Measurements from ENCODE around the gene GPANK1. TPM values are rescaled to one million over a fixed set of nuclear protein-coding genes. Genes with fewer than 3 reads are reported as not detected.
A peak's percentile ranks its signal among the peaks of the same experiment; 100 is the strongest.

The GPANK1 gene
- total and polyA plus RNA-seq, 2 donors (not counting 1 experiment from before 2014, with no cell fraction given), result 22.6 to 24.3 TPM

- 92% methylated on average over 4 of the region's 5 CpGs for WGBS (ENCODE audit: insufficient coverage)
- Mint-ChIP-seq H3K27me3 (no peaks in the 10 kb centered on the region), H3K27ac (no peak overlapping the region), H3K4me1 (peaks cover 28% of the 10 kb centered on the region), H3K4me3 (no peak overlapping the region), H3K9me3 (ENCODE audit: insufficient read depth) (no peaks in the 10 kb centered on the region)
- H3K27me3 ChIP-seq (replicated peaks in 1 of 4; ENCODE audit: control extremely low read depth in 1 of 4, control insufficient read depth in 3 of 4, insufficient read depth in 4 of 4, low read length in 3 of 4), result no peaks in the 10 kb centered on the region
- CTCF ChIA-PET, result interaction anchor here (1.3 to 1.4 kb wide), 2 partner anchors 135 to 144 kb away, joined by 4 to 6 read pairs; no protein-coding TSS in a partner anchor
- H4K20me1 ChIP-seq (ENCODE audit: control insufficient read depth, insufficient read depth, low read length, poor library complexity, severe bottlenecking), result no peaks in the 10 kb centered on the region
- POLR2A ChIA-PET, result no interaction called here
- DNase-seq, result no peak
- H3K27ac ChIP-seq (ENCODE audit: low read length in 2 of 2), result no peak overlapping the region
- H3K9ac ChIP-seq (ENCODE audit: low read length), result no peak overlapping the region
- peaks cover 17 to 34% of the 10 kb centered on the region in 2 donors for H3K4me1 ChIP-seq (ENCODE audit: control insufficient read depth in 2 of 2, insufficient read depth in 2 of 2, low read length in 2 of 2)
- intact Hi-C loops (cut with micrococcal nuclease), result no loop called here
- H2AFZ ChIP-seq (ENCODE audit: insufficient read depth, low read depth, low read length, poor library complexity, severe bottlenecking), result no peak overlapping the region
- ATAC-seq (ENCODE audit: low read depth), result no peak
- no peak for TF ChIP-seq CTCF (IDR thresholded peaks at IDR 0.05)
- TF ChIP-seq EZH2 (IDR thresholded peaks at IDR 0.05; ENCODE audit: borderline replicate concordance, insufficient read depth, low read depth, low read length, poor library complexity, severe bottlenecking), result no peak
- peaks cover 0 to 57% of the 10 kb centered on the region in 2 experiments for H3K36me3 ChIP-seq (replicated peaks in 1 of 2; ENCODE audit: control extremely low read depth in 1 of 2, control insufficient read depth in 1 of 2, extremely low read depth in 1 of 2, insufficient read depth in 2 of 2, low read length in 1 of 2)
- H3K79me2 ChIP-seq (ENCODE audit: control insufficient read depth, insufficient read depth, low read length), result no peaks in the 10 kb centered on the region
- H3K4me3 ChIP-seq (ENCODE audit: control extremely low read depth in 1 of 5, extremely low read depth in 1 of 5, insufficient read depth in 1 of 5, low read depth in 2 of 5, low read length in 4 of 5), result no peak overlapping the region
- no peaks in the 10 kb centered on the region for H3K9me3 ChIP-seq (ENCODE audit: control extremely low read depth in 1 of 3, control insufficient read depth in 2 of 3, insufficient read depth in 1 of 3, low read length in 2 of 3)
- H3K4me2 ChIP-seq (replicated peaks; ENCODE audit: low read depth, low read length, poor library complexity, severe bottlenecking), result no peak overlapping the region
Measured at GRCh38 chr6:31686483-31686882, 21.7 kb upstream of the GPANK1 start.

GRCh38 chr6:31683591-31683990, 18.8 kb upstream of the GPANK1 start:
- TF ChIP-seq CTCF (IDR thresholded peaks at IDR 0.05) (no peak), EZH2 (IDR thresholded peaks at IDR 0.05; ENCODE audit: borderline replicate concordance, insufficient read depth, low read depth, low read length, poor library complexity, severe bottlenecking) (no peak)

More at GRCh38 chr6:31683591-31683990, 18.8 kb upstream of the GPANK1 start:
- WGBS (ENCODE audit: insufficient coverage), result 99% methylated on average over 8 of the region's 13 CpGs
- H3K27me3 ChIP-seq (replicated peaks in 1 of 4; ENCODE audit: control extremely low read depth in 1 of 4, control insufficient read depth in 3 of 4, insufficient read depth in 4 of 4, low read length in 3 of 4), result no peaks in the 10 kb centered on the region
- ChIA-PET CTCF (interaction anchor here (0.6 to 1.8 kb wide), 4 partner anchors 40 to 146 kb away, joined by 3 to 9 read pairs (median 4); partner anchors contain the start of gene MPIG6B), POLR2A (interaction anchor here (1.0 kb wide), 1 partner anchor 22 kb away, joined by 3 read pairs; no protein-coding TSS in a partner anchor)
- no peak overlapping the region for H3K9ac ChIP-seq (ENCODE audit: low read length)
- no peak overlapping the region for H2AFZ ChIP-seq (ENCODE audit: insufficient read depth, low read depth, low read length, poor library complexity, severe bottlenecking)
- H3K27me3 Mint-ChIP-seq, result no peaks in the 10 kb centered on the region
- intact Hi-C loops (cut with micrococcal nuclease), result no loop called here
- peaks cover 0 to 31% of the 10 kb centered on the region in 2 experiments for H3K36me3 ChIP-seq (replicated peaks in 1 of 2; ENCODE audit: control extremely low read depth in 1 of 2, control insufficient read depth in 1 of 2, extremely low read depth in 1 of 2, insufficient read depth in 2 of 2, low read length in 1 of 2)
- peaks cover 13 to 31% of the 10 kb centered on the region in 2 donors for H3K4me1 ChIP-seq (ENCODE audit: control insufficient read depth in 2 of 2, insufficient read depth in 2 of 2, low read length in 2 of 2)
- peaks cover 25% of the 10 kb centered on the region for H3K4me1 Mint-ChIP-seq
- H3K27ac Mint-ChIP-seq, result peak overlapping the region; percentile 59
- H3K9me3 ChIP-seq (ENCODE audit: control extremely low read depth in 1 of 3, control insufficient read depth in 2 of 3, insufficient read depth in 1 of 3, low read length in 2 of 3), result no peaks in the 10 kb centered on the region
- ATAC-seq (ENCODE audit: low read depth) (no peak), DNase-seq (no peak)
- H4K20me1 ChIP-seq (ENCODE audit: control insufficient read depth, insufficient read depth, low read length, poor library complexity, severe bottlenecking), result no peaks in the 10 kb centered on the region
- no peak overlapping the region for H3K27ac ChIP-seq (ENCODE audit: low read length in 2 of 2)
- H3K9me3 Mint-ChIP-seq (ENCODE audit: insufficient read depth), result no peaks in the 10 kb centered on the region
- no peaks in the 10 kb centered on the region for H3K79me2 ChIP-seq (ENCODE audit: control insufficient read depth, insufficient read depth, low read length)
- no peak overlapping the region for H3K4me3 Mint-ChIP-seq
- H3K4me2 ChIP-seq (replicated peaks; ENCODE audit: low read depth, low read length, poor library complexity, severe bottlenecking), result no peak overlapping the region
- H3K4me3 ChIP-seq (ENCODE audit: control extremely low read depth in 1 of 5, extremely low read depth in 1 of 5, insufficient read depth in 1 of 5, low read depth in 2 of 5, low read length in 4 of 5), result no peak overlapping the region

All from B cell (primary cell).